HL-60/S4 treated with phorbol 12-myristate 13-acetate at 8.2 ng/mL for 4 days and 3 days (cell line): ENCODE measurements around the gene TMED4.

Source experiments
- in situ Hi-C: fragments of 300-500 bp; cut with MboI; formaldehyde crosslinking; loops from 2 replicates; pipeline ENCODE4 v1.15.0; 2022; ENCODE audit warnings: low sequenced_read_pairs

TMED4 gene

DNA sequence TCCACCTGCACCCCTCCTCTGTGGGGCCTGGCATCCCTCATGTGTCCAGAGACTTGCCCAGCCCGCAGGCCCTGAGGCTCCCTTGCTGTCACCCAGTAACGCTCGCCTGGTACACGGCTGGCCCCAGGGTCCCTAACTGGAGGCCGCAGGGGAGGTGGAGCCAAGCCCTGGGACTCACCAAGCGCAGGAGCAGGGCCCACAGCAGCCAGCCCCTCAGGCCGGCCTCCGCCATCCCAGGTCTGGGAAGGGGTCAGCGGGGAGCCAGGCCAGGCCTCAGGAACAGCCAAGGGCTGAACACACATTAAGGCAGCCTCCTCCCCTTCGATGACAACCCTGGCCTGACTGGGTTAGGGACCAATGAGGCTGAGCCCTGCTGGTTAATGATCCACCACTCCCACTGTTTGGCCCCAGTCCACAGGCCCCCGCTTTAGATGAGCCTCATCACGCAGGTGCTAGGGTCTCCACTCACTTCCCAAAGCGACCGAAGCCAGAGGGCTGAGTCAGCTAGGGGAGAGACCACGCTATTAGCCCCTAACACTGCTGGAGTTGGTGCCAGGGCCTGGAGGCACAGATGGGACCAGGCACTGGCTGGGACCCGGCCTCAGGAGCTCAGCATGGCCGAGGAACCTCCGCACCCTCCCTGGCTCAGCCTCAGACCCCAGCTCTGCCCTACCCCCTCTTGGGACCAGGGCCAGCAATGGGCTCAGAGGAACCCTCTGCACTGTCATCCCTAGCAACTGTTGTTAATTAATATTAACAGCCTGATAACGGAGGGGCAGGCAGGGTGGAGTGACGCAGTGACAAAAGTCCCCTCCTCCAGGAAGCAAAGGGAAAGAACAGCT lies 40.8 kb downstream of the TMED4 start, which contains the start of gene NPC1L1:
NPC1L1 (minus strand) TSS at position 303 of the 842 bp plus-strand sequence; CDS start at position 232, 71 bp downstream.
- in situ Hi-C loops, result no loop called here

DNA sequence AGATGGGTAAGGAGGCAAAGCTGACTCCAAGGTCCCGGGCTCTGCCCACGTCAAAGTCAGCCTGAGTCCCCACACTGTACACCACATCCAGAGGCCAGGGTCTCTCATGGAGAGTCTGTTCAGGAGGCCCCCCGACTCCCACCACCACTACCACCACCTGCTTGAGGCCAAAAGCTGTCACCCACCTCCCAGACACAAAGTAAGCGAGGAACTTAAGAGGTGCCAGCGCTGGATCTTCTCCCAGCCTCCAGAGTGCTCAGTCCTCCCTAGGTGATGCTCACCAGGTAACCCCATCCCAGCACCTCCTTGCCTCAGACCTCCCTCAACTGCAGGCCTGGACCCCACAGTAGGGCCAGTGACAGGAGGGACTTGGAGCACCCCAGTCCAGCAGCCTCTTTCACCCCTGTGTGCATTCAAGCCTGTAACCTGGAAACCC lies 41.4 kb downstream of the TMED4 start:
- in situ Hi-C loops, result no loop called here

DNA sequence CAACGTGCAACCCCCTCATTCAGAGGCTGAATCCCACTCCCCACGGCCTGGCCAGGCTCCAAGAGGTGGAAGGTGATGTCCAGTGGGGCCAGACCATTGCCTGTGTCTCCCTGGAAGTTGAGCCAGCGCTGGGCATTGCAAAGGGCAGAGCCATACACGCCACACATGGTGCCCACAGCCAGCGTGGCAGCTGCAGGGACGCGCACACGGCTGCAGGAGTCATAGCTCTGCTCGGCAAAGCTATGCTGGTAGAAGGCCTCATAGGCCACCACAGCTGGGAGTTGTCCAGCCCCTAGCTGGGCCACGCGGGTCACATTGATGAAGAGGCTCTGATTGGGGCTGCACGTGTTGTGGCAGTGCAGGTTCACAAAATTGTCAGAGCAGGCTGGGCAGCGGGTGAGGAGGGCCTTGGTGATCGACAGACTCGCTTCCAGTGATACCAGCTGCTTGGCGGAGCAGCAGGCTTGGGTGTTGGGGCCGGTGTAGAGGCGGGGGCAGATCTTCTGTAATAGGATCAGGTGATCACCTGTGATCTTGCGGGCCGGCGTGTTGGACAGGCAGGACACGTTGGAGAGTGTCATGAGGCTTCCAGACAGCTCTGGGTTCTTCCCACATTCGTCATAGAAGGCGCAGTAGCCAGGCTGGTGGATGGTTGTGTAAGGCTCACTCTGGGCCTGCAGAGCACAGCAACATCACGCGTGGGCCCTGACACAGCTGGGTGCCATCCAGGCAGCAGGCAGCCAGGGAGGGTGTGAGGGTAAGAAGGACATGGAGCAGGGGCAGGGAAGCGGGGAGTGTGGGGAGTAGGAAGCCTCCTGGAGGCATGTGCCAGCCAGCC lies 42.1 kb downstream of the TMED4 start:
- in situ Hi-C loops, result no loop called here

DNA sequence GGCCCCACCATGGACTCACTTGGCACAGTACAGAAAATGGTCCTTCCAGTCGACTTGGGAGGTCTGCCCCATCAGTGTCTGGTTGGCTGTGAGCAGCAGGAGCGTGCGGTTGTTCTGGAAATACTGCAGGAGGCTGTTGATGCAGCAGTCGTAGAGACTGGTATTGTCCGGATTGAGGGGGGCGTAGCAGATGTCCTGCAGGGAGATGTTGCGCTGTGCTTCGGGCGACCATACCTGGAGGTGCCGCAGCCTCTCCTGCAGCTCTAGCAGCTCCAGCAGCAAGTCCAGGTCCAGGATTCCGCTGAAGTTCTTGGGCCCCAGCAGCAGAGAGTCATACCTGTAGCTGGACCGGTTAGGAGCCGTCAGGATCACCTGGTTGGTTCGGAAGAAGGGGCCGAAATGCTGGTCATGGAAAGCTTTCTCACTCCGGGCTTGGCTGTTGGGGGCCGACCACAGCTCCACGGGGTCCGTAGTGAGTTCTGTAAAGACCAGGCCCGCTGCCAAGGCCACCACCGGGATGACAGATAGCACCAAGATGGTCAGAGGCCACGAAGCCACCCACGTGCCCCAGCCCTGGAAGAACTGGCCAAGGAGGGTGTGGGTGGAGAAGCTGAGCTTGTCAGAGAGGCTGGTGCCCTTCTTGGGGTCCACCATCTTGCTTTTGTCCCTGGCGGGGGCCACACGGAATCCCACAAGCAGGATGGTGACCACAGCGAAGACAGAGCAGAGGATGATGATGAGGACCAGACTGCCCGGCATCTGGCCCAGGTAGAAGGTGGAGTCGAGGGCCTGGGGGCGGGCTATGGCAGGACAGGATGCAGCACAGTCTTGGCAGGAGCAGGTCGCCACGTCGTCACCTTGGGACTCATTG lies 43.0 kb downstream of the TMED4 start:
- in situ Hi-C loops, result no loop called here

DNA sequence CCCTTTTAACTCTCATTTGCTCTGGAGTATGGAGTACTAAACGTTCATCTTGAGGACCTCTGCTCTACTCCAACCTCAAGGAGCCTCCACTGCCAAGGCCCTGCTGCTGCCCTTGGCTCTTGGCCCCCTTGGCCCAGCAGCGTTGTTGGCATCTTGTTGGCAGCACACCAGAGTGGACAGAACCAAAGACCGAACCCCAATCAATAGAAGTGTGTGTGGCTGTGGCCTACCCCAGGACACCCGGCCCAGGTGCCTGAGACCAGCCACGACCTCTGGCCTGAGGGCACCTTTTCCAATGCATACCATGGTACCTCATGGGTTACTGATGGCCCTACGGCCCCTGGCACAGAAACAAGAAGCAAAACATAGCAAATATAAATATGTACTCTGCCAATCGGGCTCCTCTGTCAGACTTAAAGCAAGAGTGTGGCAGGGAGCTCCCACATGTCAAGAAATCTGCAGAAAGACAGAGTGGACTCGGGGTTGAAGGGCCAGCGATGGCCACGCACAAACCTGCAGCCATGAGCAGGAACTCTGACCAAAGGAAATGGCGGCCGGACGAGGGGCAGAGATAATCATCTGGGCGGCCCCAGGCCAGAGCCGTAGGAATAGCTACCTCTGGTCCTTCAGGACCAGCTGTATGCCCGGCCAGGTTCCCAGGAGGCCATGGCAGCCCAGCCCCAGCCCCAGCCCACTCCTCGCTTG lies 43.8 kb downstream of the TMED4 start:
- in situ Hi-C loops, result no loop called here

DNA sequence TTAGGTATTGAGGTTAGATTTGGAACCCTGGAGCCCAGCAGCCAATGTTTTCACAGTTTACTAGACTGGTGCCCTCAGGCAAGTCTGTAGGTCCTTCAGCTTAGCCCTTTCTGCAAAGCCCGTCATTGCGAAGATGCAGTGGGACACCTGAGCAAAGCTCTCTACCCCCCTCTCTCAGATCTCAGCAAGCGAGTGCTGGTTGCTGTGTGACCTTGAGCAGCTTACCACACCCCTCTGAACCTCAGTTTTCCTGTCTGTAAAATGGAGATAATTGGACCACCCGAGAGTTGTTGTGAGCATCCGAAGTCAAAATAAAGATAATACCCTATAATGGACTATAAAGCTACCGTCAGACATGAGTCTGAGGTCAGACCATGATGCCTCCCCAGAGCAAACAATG lies 44.6 kb downstream of the TMED4 start:
- in situ Hi-C loops, result no loop called here

DNA sequence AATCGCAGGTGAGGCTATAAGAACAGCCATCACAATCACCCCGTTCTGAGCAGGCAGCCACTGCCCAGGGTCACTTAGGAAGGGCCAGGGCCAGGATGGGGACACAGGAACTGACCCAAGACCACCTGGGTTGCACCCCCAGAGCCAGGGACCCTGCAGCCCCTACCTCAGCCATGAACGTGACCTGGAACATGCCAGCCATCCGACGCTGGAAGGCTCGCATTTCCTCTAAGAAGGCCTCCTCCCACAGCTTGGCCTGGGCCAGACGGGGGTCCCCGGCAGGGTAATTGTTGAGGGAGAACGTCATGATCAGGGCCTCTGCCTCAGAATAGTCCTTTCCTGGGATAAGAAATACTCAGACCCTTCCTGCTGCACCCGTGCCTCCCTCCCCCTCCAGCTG lies 45.9 kb downstream of the TMED4 start:
- in situ Hi-C loops, result no loop called here

DNA sequence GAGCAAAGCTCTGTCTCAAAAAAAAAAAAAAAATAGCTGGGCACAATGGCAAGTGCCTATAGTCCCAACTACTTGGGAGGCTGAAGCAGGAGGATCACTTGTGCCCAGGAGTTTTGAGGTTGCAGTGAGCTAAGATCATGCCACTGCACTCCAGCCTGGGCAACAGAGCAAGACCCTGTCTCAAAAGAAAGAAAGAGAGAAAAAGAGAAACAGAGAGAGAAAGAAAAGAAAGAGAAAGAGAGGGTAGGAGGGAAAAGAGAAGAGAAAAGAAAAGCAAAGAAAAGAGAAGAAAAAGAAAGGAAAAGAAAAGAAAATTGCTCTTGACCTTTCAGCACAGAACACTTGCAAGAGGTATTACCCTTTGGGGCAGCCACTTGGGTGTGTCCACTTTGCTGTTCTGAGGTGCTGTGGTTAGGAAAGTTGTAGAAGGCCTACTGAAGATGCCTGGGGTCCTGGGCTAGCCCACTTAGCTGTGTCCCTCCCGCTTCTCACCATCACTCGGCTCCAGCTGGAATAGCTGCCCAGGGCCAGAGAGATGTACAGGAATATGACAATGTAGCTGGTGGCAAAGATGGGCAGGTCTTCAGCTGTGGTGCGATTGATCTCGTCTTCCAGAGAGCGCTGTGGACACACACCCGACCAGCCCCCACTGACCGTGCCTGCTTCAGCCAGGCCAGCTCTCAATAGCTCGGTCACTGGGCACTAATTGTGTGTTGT lies 46.5 kb downstream of the TMED4 start:
- in situ Hi-C loops, result no loop called here

DNA sequence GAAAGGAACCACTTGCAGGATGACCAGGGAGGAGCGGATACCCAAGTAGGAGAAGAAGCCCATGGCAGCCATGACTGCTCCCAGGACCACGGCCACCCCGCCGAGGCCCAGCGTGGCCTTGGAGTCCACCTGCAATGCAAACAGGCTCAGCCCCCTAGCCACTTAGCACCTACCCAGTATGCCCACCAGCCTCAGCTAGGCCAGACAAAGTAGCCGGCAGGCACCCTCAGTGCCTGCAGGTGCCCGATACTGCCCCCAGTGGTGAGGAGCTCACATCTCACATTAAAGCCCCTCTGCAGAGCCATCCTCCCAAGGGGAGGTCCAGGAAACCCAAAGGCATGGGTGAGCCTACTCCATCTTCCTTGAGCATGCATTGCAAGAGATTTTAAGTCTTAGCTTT lies 47.5 kb downstream of the TMED4 start:
- in situ Hi-C loops, result no loop called here

DNA sequence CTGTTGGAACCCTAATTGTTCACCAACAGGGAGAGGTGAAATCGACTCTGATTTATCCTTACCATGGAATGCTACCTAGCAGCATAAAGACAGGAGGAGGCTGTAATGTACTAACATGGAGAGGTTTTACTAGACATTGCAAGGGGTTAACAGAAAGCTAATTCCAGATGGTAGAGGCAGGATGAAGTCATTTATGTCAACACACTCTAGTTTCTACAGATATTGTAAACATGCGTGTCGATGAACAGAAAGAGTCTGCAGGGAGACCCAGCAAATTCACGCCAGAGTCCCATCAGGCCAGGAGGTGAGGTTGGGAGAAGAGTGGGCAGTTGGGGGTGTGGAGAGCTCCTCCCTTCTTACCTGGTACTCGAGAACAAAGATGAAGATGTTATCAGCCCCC lies 47.9 kb downstream of the TMED4 start:
- in situ Hi-C loops, result no loop called here

DNA sequence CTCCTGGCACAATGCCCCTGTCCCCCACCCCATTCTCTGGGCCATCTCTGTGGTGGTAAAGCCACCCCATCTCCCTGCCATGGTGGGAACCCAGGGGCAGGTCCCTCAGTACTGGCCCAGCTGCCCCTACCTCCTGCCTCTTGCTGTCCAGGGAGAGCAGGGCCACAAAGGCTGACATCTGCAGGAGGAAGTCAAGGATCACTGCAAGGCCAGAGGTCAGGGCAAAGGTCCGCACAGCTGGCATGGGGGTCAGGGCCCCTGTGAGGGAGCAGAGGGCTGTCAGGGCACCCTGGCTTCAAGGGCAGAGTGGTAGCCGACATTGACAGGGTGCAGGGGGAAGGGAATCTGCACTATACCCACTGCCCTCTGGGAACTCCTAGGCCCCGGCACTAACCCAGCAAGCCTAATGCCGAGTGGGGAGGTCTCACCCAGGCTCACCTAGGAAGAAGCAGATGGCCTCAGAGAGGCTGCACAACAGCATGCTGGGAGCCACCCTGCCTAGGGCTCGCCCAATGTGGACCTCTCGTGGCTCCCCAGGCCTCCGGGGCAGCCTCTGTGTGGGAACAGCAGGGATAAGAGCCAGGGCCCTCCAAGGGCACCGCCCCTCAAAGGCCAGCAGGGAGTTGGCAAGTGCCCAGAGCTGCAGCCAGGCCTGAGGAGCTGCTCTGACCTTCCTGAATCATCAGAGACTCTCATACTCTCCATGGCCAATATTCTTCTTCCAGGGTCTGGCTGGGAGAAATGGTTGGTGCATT lies 48.6 kb downstream of the TMED4 start:
- in situ Hi-C loops, result no loop called here

DNA sequence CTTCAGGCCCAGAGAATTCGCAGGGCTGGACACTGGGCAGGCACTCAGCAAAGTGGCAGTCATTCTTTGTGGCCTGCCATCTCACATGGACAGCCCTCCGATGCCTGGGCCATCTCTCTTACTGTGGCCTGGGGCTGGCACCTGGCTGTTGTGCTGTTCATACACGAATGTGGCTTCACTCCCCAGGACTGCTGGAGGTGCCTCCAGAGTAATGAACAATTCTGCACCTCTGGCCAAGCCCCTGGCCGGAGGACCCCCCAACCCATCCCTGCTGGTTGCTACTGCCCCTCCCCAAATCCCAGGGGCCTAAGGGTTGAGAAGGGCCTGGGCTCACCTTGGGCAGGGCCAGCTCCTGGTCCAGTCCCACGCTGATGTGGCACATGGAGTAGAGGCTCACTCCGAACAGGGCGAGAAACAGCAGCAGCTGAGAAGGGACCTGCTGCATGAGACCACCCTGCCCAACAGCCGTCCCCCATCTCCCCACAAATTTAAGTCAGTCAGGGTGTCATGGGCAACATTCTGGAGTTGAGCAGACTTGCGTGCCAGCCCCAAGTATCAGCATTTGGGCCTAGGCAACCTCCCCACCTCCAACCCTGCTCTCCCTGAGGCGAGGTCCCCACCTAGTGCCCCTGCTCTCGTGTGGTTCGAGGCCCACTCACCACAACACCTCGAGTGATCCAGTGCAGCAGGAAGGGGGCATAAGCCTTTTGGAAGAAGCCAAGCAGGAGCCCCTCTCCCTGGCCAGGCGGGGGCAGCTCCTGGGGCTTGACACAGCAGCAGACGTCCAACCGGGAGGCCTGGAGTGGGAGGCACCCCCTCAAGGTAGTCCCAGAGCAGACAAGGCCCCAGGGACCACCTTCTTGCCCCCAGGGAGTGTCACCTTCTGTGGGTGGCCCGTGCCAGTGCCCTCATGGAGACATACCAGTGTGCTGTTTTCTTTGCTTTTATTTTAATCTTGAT lies 50.3 kb downstream of the TMED4 start:
- in situ Hi-C loops, result no loop called here

DNA sequence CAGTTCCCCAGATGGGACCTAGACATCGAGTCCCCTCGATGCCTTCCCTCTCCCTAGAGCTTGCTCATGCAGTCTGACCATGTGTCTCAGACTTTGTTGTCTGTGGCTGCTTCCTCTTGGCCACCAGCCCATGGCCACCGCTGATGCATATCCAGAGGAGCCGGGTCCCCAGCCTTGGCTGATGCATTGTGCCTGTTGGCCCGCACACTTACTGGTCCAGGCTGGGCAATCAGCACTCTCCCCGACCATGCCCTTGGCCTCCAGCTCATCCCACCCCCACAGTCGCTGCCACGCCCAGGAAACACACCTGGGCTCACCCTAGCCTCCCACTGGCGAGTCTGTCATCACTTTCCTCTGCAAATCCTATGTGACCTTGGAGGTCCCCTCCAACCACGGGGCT lies 51.0 kb downstream of the TMED4 start:
- in situ Hi-C loops, result no loop called here
